H1 (cell line): Measurements from ENCODE around the gene APH1B. TPM values are rescaled to one million over a fixed set of nuclear protein-coding genes. Genes with fewer than 3 reads are reported as not detected.

Experiments used
- CTCF ChIA-PET: fragments of 300-600 bp; sonication (Branson Sonifier 250); formaldehyde crosslinking; loops from one replicate; lab custom pipeline; 2021; ENCODE audit not compliant: partially characterized antibody; lab: Charles Lee
- POLR2A ChIA-PET: fragments of 300-600 bp; sonication (Branson Sonifier 250); formaldehyde crosslinking; loops from one replicate; lab custom pipeline; 2021; ENCODE audit warnings: inconsistent platforms; ENCODE audit not compliant: partially characterized antibody; lab: Charles Lee
- DNase-seq, 2 experiments: peaks; one replicate each; pipeline versions ENCODE4 v3.0.0 to v3.0.0-alpha.2; 2010 to 2022; ENCODE audit warnings: low spot score in 2 of 2, low read depth in 1 of 2, mixed read lengths in 1 of 2
- FAIRE-seq: peaks from 2 replicates; lab custom pipeline; 2011; peaks lifted over from hg19 to GRCh38; lab: Jason Lieb, UNC
- H2AFZ ChIP-seq: 2 replicates; pipeline ENCODE4 v1.8.1; 2012; ENCODE audit warnings: low read length, inconsistent platforms
- H2AK5ac ChIP-seq: 2 replicates; pipeline ENCODE4 v1.6.1; 2013; ENCODE audit warnings: low read depth, low read length
- H2BK120ac ChIP-seq: replicated peaks from 2 replicates; pipeline ENCODE3; 2013; ENCODE audit warnings: low read depth, low read length, inconsistent platforms
- H2BK12ac ChIP-seq: 2 replicates; pipeline ENCODE4 v1.6.1; 2013; ENCODE audit warnings: low read depth, low read length
- H2BK15ac ChIP-seq: 2 replicates; pipeline ENCODE4 v1.6.1; 2013; ENCODE audit warnings: low read length
- H2BK20ac ChIP-seq: 2 replicates; pipeline ENCODE4 v1.6.1; 2013; ENCODE audit warnings: low read length
- H2BK5ac ChIP-seq: 2 replicates; pipeline ENCODE4 v1.6.1; 2013; ENCODE audit warnings: low read depth, low read length
- H3K14ac ChIP-seq: 2 replicates; pipeline ENCODE4 v1.6.1; 2013; ENCODE audit warnings: inconsistent platforms; ENCODE audit not compliant: insufficient read length
- H3K18ac ChIP-seq: 2 replicates; pipeline ENCODE4 v1.6.1; 2013; ENCODE audit warnings: low read length; ENCODE audit errors: extremely low read depth
- H3K23ac ChIP-seq: 2 replicates; pipeline ENCODE4 v1.6.1; 2013; ENCODE audit warnings: inconsistent platforms; ENCODE audit not compliant: insufficient read length
- H3K23me2 ChIP-seq: 2 replicates; pipeline ENCODE4 v1.6.1; 2013; ENCODE audit warnings: low read depth, low read length
- H3K27ac ChIP-seq: 2 replicates; pipeline ENCODE4 v1.6.1; 2011; ENCODE audit warnings: low read depth, low read length, inconsistent platforms
- H3K27me3 ChIP-seq, 4 experiments: replicated peaks in 1 of 4; 1 replicate in 1 of 4; 2 replicates in 3 of 4; pipeline versions ENCODE4 v1.6.1 to v1.8.1; 2011 to 2013; ENCODE audit warnings: low read length in 3 of 4, mild to moderate bottlenecking in 3 of 4, inconsistent platforms in 2 of 4, mixed read lengths in 2 of 4, moderate library complexity in 1 of 4; ENCODE audit not compliant: control insufficient read depth in 3 of 4, insufficient read depth in 3 of 4; ENCODE audit errors: extremely low read depth in 1 of 4
- H3K36me3 ChIP-seq, 4 experiments: 2 replicates each; pipeline versions ENCODE4 v1.6.1 to v1.8.1; 2011 to 2013; ENCODE audit warnings: mild to moderate bottlenecking in 4 of 4, low read length in 3 of 4, moderate library complexity in 2 of 4, control low read depth in 1 of 4, inconsistent platforms in 1 of 4; ENCODE audit not compliant: insufficient read depth in 4 of 4, control insufficient read depth in 2 of 4
- H3K4ac ChIP-seq: replicated peaks from 2 replicates; pipeline ENCODE3; 2013; ENCODE audit warnings: low read length, low read depth, mixed read lengths, inconsistent platforms; ENCODE audit not compliant: insufficient read length
- H3K4me1 ChIP-seq, 4 experiments: replicated peaks in 1 of 4; 1 replicate in 1 of 4; 2 replicates in 3 of 4; pipeline versions ENCODE4 v1.6.1 to v1.8.1; 2011 to 2013; ENCODE audit warnings: low read length in 3 of 4, inconsistent platforms in 2 of 4, mixed read lengths in 1 of 4; ENCODE audit not compliant: insufficient read depth in 4 of 4, control insufficient read depth in 3 of 4
- H3K4me2 ChIP-seq, 2 experiments: 2 replicates each; pipeline versions ENCODE4 v1.6.1 to v1.8.1; 2011 to 2013; ENCODE audit warnings: low read depth in 2 of 2, low read length in 2 of 2, control low read depth in 1 of 2, inconsistent platforms in 1 of 2, mild to moderate bottlenecking in 1 of 2; ENCODE audit not compliant: insufficient read depth in 1 of 2
- H3K4me3 ChIP-seq, 4 experiments: fragments of 200-600, 300-600 bp in 1 of 4; sonication (generic), shearing (Covaris generic), sonication (Bioruptor Twin) in 1 of 4; 2 replicates each; pipeline versions ENCODE4 v1.5.1 to v1.8.1; 2011 to 2016; ENCODE audit warnings: low read length in 4 of 4, low read depth in 3 of 4, control low read depth in 2 of 4, inconsistent platforms in 2 of 4, mild to moderate bottlenecking in 2 of 4, mixed read lengths in 1 of 4, moderate library complexity in 1 of 4; ENCODE audit not compliant: insufficient read depth in 2 of 4; ENCODE audit errors: extremely low read depth in 1 of 4
- H3K56ac ChIP-seq: replicated peaks from 2 replicates; pipeline ENCODE3; 2013; ENCODE audit warnings: low read depth, mild to moderate bottlenecking, mixed read lengths, low read length, inconsistent platforms; ENCODE audit not compliant: insufficient read length
- H3K79me1 ChIP-seq: 2 replicates; pipeline ENCODE4 v1.6.1; 2013; ENCODE audit warnings: low read depth, low read length, control low read depth
- H3K79me2 ChIP-seq, 2 experiments: 2 replicates each; pipeline versions ENCODE4 v1.6.1 to v1.8.1; 2012 to 2013; ENCODE audit warnings: low read length in 2 of 2, mild to moderate bottlenecking in 2 of 2, inconsistent platforms in 1 of 2; ENCODE audit not compliant: insufficient read depth in 2 of 2, control insufficient read depth in 1 of 2
- H3K9ac ChIP-seq, 4 experiments: replicated peaks in 1 of 4; 1 replicate in 1 of 4; 2 replicates in 3 of 4; pipeline versions ENCODE4 v1.6.1 to v1.8.1; 2011 to 2013; ENCODE audit warnings: low read depth in 3 of 4, low read length in 3 of 4, control low read depth in 2 of 4, mild to moderate bottlenecking in 2 of 4, moderate library complexity in 2 of 4, inconsistent platforms in 1 of 4; ENCODE audit errors: extremely low read depth in 1 of 4
- H3K9me3 ChIP-seq, 2 experiments: 2 replicates each; pipeline versions ENCODE4 v1.6.1 to v1.8.1; 2012 to 2013; ENCODE audit warnings: mild to moderate bottlenecking in 2 of 2, moderate library complexity in 2 of 2, control low read depth in 1 of 2, inconsistent platforms in 1 of 2, low read depth in 1 of 2, low read length in 1 of 2, mixed read lengths in 1 of 2; ENCODE audit not compliant: insufficient read depth in 2 of 2
- H4K20me1 ChIP-seq, 2 experiments: replicated peaks in 1 of 2; 2 replicates each; pipeline versions ENCODE3 to v1.8.1; 2011 to 2013; ENCODE audit warnings: inconsistent platforms in 2 of 2, low read length in 2 of 2, mild to moderate bottlenecking in 1 of 2; ENCODE audit not compliant: insufficient read depth in 2 of 2, control insufficient read depth in 1 of 2
- H4K5ac ChIP-seq: 2 replicates; pipeline ENCODE4 v1.6.1; 2013; ENCODE audit warnings: low read length, low read depth, mixed read lengths, inconsistent platforms; ENCODE audit not compliant: insufficient read length
- H4K8ac ChIP-seq: 2 replicates; pipeline ENCODE4 v1.8.0; 2013; ENCODE audit warnings: mild to moderate bottlenecking, moderate library complexity, low read length, inconsistent platforms; ENCODE audit not compliant: insufficient read depth; ENCODE audit errors: extremely low read depth
- H4K91ac ChIP-seq: replicated peaks from 2 replicates; pipeline ENCODE3; 2013; ENCODE audit warnings: low read length, mixed read lengths, inconsistent platforms; ENCODE audit not compliant: insufficient read length
- BRCA1 ChIP-seq: IDR thresholded peaks from 2 replicates; pipeline ENCODE4 v1.6.1; 2012; ENCODE audit warnings: low read depth, low read length, improper control_type of control experiment
- PHF8 ChIP-seq: fragments of 200-600 bp; sonication (generic); conservative IDR thresholded peaks from 2 replicates; pipeline ENCODE4 v1.7.1; 2012; ENCODE audit warnings: low read depth, mild to moderate bottlenecking, inconsistent platforms, low read length, moderate library complexity
- RAD21 ChIP-seq, 2 experiments: IDR thresholded peaks in 1 of 2; conservative IDR thresholded peaks in 1 of 2; 2 replicates each; pipeline ENCODE4 v1.6.1; 2011; ENCODE audit warnings: low read depth in 2 of 2, low read length in 2 of 2, improper control_type of control experiment in 1 of 2, inconsistent platforms in 1 of 2, mild to moderate bottlenecking in 1 of 2, moderate library complexity in 1 of 2
- SIRT6 ChIP-seq: IDR thresholded peaks from one replicate; pipeline ENCODE4 v1.7.1; 2012; ENCODE audit warnings: low read length, inconsistent platforms
- WGBS, 2 experiments: shearing (Covaris generic) in 1 of 2; methylation state at CpG; one replicate each; pipeline versions ENCODE4 v1.1.6 to v1.1.7; 2013 to 2015; ENCODE audit warnings: low lambda C conversion rate in 2 of 2, mixed read lengths in 2 of 2, inconsistent platforms in 1 of 2, low coverage in 1 of 2, missing lambda C conversion rate in 1 of 2; ENCODE audit not compliant: insufficient replicate concordance in 2 of 2, insufficient coverage in 1 of 2, insufficient read length in 1 of 2; ENCODE audit errors: extremely low coverage in 1 of 2, missing lambda C conversion rate in 1 of 2; 5-methylcytosine and 5-hydroxymethylcytosine counted together
- polyA plus RNA-seq, 7 experiments: library from polyadenylated mRNA; depleted of rRNA in 3 of 7; stranded (reverse) in 5 of 7; unstranded in 2 of 7; fragments of >200 nt in 5 of 7; fragments of 200-250 nt in 2 of 7; gene quantifications; 1 replicate in 5 of 7; 2 replicates in 1 of 7; 4 replicates in 1 of 7; pipeline versions ENCODE4 v1.2.1 to v1.2.3, GENCODE V29; 2011 to 2013; ENCODE audit warnings: missing spikeins in 2 of 7, mixed read lengths in 2 of 7
- total RNA-seq: library from RNA; stranded (reverse); fragmentation: NEBNext Ultra II Directional; extraction: Animal tissue kit (Norgen Biotek cat#: 25700); gene quantifications from 2 replicates; pipeline ENCODE4 v1.2.1, GENCODE V29; 2021

APH1B gene
- total and polyA plus RNA-seq, 2 of the 8 experiments (the other 6 are each of a cell fraction or from before 2014, with no cell fraction given) = 11.5 to 22.9 TPM

- Histone ChIP-seq H2BK15ac (no peak overlapping the region), H3K27ac (no peak overlapping the region), H3K56ac (no peak overlapping the region), H4K91ac (no peak overlapping the region), H3K4ac (no peak overlapping the region), H3K79me1 (no peaks in the 10 kb centered on the region), H3K4me2 (no peak overlapping the region), H3K27me3 (no peaks in the 10 kb centered on the region), H2AFZ (no peak overlapping the region), H3K4me1 (peaks cover 0 to 8% (median 5%) of the 10 kb centered on the region in 4 experiments; a peak in 5 of 7 replicates), H3K14ac (no peak overlapping the region), H2BK12ac (no peak overlapping the region), H3K18ac (no peak overlapping the region), H3K4me3 (no peak overlapping the region), H3K79me2 (0 out of 4 replicates have a peak, but pooled peaks cover 0 to 3% of the 10 kb centered on the region in 2 experiments), H3K9ac (no peak overlapping the region), H3K36me3 (peaks cover 0 to 8% (median 4%) of the 10 kb centered on the region in 4 experiments; a peak in 1 of 8 replicates), H2AK5ac (no peak overlapping the region), H2BK5ac (no peak overlapping the region), H4K20me1 (no peaks in the 10 kb centered on the region), H3K9me3 (no peaks in the 10 kb centered on the region), H2BK20ac (no peak overlapping the region), H3K23me2 (no peaks in the 10 kb centered on the region), H2BK120ac (no peak overlapping the region), H3K23ac (no peak overlapping the region), H4K5ac (no peak overlapping the region), H4K8ac (no peak overlapping the region)
- POLR2A ChIA-PET = interaction anchor here (1.0 kb wide), 1 partner anchor 12 kb away, joined by 3 read pairs; no protein-coding TSS in a partner anchor
- no peak for TF ChIP-seq BRCA1
- peak in 1 of 2 experiments; percentile 8; a peak in 1 of 4 replicates for TF ChIP-seq RAD21 (IDR thresholded peaks at IDR 0.05 in 1 of 2, conservative IDR thresholded peaks at IDR 0.05 in 1 of 2; ENCODE audit: low read depth in 2 of 2, low read length in 2 of 2)
- no peak for TF ChIP-seq SIRT6
- no peak for TF ChIP-seq PHF8
- no peak for FAIRE-seq
- CTCF ChIA-PET = interaction anchor here (0.7 to 1.9 kb wide), 4 partner anchors 12 to 187 kb away, joined by 3 to 6 read pairs (median 4); no protein-coding TSS in a partner anchor
- peak in 1 of 2 experiments; percentile 46 for DNase-seq
- 75% methylated on average over 4 of the region's 4 CpGs; no CpG with 5 or more reads in 1 of the 2 experiments for WGBS, 2 experiments
Measured at GRCh38 chr15:63308491-63308890, 31.1 kb downstream of the APH1B start.
